Effector CD4-positive, alpha-beta T cell (primary cell): Measurements from ENCODE around the gene CDH4.

Source experiments
- DNase-seq: peaks from one replicate; pipeline ENCODE4 v3.0.0-alpha.2; 2020

The CDH4 gene

GRCh38 chr20:61523145-61523544 is 271.1 kb downstream of the CDH4 start:
- no peak for DNase-seq

GRCh38 chr20:61524951-61525666 is 273.0 kb downstream of the CDH4 start:
- no peak for DNase-seq

DNA sequence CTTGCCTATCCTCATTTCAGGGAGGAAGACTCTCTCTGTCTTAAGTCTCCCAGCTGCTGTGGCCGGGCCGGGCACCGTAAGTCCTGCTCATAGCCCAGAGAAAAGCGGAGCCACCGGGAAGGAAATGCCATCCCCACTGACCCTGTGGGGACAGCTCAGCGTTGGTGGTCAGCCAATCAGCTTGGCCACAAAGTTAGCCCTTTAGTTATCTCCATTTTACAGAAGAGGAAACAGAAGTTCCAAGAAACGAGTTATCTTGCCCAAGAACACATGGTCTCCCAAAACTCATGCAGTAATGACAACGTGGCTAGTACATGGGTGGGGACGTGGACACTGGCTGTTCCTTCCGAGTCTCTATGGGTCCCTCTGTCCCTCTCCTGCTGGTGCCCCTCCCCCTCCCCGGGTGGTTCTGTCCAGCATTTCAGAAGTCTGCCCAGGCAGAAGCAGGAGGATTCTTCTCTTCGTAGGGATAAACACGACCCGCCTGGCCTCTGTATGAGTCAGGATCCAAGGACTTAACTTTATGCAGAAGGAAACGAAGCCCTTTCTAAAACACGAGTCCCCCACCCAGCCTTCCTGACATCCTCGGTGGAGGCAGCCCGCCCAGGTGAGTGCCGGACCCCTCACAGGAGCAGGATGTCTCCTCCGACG is 273.8 kb downstream of the CDH4 start:
- no peak for DNase-seq

DNA sequence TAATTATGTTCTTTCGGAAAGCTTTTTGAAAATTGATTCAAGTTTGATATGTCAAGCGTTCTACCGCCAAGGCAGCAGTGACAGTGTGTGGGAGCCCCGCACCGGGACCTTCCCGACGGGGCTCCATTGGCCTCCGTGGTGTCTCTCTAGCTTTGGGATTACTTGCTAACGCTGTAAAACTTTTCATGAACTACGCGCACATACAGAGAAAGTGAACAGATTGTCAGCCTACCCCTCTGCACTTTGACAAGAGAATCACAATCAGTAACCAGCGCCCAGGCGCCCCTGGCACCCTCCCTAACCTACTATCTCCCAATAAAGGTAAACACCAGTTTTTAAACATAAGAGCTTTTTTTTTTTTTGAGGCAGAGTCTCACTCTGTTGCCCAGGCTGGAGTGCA is 274.8 kb downstream of the CDH4 start:
- DNase-seq: no peak

- DNase-seq: no peak
Observed at GRCh38 chr20:61527626-61528025, 275.6 kb downstream of the CDH4 start.

DNA sequence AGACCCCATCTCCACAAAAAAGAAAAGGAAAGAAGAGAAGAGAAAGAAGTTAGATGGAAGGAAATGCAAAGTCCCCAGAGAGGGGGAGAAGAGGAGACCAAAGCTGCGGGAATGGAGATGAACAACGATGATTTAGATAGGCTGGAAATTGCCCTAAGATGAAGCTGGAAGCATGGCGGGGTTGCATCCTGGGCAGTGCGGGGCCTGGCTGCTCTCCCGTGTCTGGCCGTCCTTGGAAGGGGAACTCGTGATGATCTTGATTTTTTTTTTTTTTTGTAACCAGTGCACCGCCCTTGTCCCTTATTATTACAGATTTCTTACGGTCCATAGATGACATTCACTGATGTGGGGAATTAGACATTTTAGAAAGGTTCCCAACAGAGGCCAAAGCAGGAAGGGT is 276.5 kb downstream of the CDH4 start:
- no peak for DNase-seq

GRCh38 chr20:61529354-61529753 is 277.3 kb downstream of the CDH4 start:
- DNase-seq: no peak

GRCh38 chr20:61531553-61532345 is 279.7 kb downstream of the CDH4 start:
- DNase-seq: no peak

DNA sequence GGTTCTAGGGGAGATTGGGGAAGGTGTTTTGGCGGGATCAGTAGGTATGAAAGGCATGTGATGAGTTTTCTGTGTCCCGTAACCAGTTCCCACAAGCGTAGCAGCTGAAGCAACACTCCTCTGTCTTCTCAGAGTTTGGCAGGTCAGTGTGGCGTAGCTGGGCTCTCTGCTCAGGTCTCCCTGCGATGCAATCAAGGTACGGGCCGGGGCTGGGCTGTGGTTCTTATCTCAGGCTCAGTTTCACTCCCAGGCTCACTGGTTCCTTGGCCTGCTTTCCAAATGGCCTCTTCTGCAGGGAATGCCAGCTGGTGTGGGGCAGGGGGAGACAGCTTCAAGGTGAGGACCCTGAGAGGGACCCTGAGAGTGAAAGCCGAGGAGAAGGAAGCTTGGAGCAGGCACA is 280.7 kb downstream of the CDH4 start:
- DNase-seq: no peak

- DNase-seq: no peak
Observed at GRCh38 chr20:61533231-61533631, 281.2 kb downstream of the CDH4 start.

DNA sequence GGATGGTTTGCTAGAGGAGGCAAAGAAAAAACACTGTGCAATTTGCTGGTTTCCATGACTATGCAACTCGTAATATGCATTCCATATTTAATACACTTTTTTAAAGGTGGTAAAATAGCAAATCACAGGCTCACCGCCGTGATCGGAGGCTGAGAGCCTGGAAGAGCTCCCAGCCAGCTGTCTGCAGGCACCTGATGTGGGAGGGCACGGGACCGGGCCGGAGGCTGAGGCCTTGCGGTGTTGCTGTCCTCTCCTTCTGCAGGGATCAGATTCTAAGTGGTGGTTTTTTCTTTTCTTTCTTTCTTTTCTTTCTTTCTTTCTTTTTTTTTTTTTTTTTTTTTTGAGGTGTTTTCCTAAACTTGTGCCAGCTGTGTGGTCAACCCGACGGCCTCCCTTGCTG is 282.3 kb downstream of the CDH4 start:
- DNase-seq: no peak

DNA sequence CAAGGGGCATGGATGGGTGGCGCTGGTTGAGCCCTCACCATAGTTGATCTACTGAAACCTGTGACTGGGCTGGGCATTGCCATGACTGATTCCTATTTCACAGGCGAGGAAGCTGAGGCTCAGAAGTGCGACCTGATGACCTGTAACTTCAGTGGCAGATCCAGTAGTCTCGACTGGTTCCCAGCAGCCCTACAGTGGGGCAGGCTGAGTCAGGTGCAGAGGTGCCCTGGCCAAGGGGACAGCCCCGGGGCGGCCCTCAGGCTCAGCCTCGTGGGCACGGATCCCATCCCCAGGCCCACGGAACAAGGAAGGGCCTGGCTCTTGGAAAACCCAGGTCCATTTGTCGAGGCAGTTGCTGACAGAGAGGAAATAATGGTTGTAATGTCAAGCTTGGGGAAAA is 283.0 kb downstream of the CDH4 start:
- DNase-seq: no peak

- no peak for DNase-seq
Observed at GRCh38 chr20:61535536-61535935, 283.5 kb downstream of the CDH4 start.

DNA sequence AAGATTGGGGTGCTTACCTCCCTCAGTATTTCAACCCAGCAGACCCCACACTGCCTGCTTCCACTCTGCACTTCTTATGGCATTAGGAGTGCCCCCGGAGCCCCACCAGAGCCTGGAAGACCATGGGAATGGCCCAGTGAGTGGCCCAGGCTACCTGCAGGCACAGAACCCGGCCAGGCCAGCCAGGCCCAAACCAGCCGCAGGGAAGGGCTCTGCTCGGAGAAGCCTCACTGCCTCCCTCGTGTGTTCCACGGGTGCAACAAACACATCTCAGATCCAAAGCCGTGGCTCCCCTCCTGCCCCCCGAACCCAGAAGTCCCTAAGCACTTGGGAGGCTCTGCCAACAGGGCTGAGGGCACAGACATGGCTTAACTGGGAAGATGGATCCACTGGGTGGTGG is 283.9 kb downstream of the CDH4 start:
- DNase-seq: no peak

DNA sequence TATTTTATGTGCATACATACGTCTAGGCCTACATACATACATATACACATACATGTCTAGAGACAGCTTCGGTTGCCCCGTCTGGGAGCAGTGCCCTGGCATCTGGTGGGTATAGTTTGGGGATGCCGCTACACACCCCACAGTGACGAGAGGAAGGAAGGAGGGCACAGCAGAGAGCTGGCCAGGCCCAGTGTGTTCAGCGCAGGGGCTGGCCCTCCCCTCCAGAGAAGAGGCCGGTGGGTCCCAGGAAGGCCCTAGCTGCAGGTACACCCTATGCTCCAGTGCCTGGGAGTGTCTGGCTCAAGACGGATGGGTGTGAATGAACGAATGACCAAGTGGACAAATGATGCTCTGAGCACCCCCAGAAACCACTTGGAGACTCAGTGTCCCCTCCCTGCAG is 284.6 kb downstream of the CDH4 start:
- no peak for DNase-seq

- no peak for DNase-seq
Observed at GRCh38 chr20:61537239-61538182, 285.4 kb downstream of the CDH4 start.

- DNase-seq: no peak
Observed at GRCh38 chr20:61538183-61538942, 286.3 kb downstream of the CDH4 start.

DNA sequence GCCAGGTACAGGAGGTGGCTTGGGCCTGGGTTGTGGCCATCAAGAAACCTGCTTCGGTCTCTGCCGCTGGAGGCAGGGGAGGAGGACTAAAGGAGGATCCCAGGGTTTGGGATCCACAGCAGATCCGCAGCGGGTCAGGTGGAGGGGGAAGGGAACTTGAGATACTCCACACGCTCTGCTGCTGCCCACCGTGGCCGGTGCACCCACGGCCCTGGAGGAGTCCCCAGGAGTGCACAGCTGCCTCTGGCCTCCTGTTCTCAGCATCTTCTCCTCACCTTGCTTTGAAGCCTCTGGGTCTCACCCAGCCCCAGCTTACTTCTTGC is 286.8 kb downstream of the CDH4 start:
- DNase-seq: no peak

- DNase-seq: no peak
Observed at GRCh38 chr20:61539706-61540360, 287.8 kb downstream of the CDH4 start.

DNA sequence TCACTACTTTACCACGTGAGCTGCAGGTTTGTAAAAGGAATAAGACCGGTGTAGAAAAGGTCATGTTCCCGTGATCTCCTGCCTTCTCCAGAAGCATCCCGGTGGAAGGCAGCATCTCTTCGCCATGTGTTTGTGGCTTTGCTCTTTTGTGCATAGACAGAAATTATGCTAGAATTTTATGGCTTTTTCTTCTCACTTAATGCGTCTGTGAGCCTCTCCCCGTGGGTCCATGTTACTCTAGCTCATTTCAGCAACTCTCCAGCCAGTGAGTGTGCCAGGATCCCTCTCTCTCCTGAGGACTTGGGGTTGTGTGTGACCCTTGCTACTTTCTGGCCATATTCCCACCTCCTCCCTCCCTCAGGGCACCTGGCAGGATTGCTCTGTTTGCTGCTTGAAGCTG is 289.5 kb downstream of the CDH4 start:
- DNase-seq: no peak

- no peak for DNase-seq
Observed at GRCh38 chr20:61543086-61543485, 291.0 kb downstream of the CDH4 start.
